SK-N-MC (cell line): ENCODE results near the gene DLD.

Experiments used
- DNase-seq: peaks from one replicate; pipeline ENCODE4 v3.0.0-alpha.2; 2011; ENCODE audit warnings: low read depth, low spot score
- H3K27ac ChIP-seq: fragments of 200-600 bp; sonication (generic); 2 replicates; pipeline ENCODE4 v1.5.1; 2016; ENCODE audit warnings: mixed run types
- H3K36me3 ChIP-seq: fragments of 200-600 bp; sonication (generic); 2 replicates; pipeline ENCODE4 v1.6.1; 2017; ENCODE audit warnings: antibody characterized with exemption, low read length, mixed read lengths; ENCODE audit not compliant: insufficient read depth
- H3K4me3 ChIP-seq: fragments of 200-600 bp; sonication (generic); 2 replicates; pipeline ENCODE4 v1.5.1; 2016
- H3K9ac ChIP-seq: fragments of 200-600 bp; sonication (generic); 2 replicates; pipeline ENCODE4 v1.8.0; 2017; ENCODE audit warnings: mixed run types, mixed read lengths; ENCODE audit not compliant: insufficient read length
- H3K9me3 ChIP-seq: fragments of 200-600 bp; sonication (generic); 2 replicates; pipeline ENCODE4 v1.6.1; 2017; ENCODE audit warnings: low read depth, mild to moderate bottlenecking, antibody characterized with exemption, low read length, moderate library complexity, mixed read lengths
- EZH2 ChIP-seq: fragments of 200-600 bp; sonication (generic); IDR thresholded peaks from one replicate; pipeline ENCODE4 v1.6.1; 2017; ENCODE audit warnings: antibody characterized with exemption
- FOXP2 ChIP-seq: optimal IDR thresholded peaks from 2 replicates; pipeline ENCODE3; 2011; ENCODE audit warnings: mild to moderate bottlenecking, moderate library complexity; ENCODE audit not compliant: insufficient read depth; ENCODE audit errors: extremely low read length, control extremely low read depth
- POLR2AphosphoS5 ChIP-seq: IDR thresholded peaks from 2 replicates; pipeline ENCODE4 v1.6.1; 2012; ENCODE audit warnings: mild to moderate bottlenecking, low read depth, low read length, borderline replicate concordance

DLD gene

DNA sequence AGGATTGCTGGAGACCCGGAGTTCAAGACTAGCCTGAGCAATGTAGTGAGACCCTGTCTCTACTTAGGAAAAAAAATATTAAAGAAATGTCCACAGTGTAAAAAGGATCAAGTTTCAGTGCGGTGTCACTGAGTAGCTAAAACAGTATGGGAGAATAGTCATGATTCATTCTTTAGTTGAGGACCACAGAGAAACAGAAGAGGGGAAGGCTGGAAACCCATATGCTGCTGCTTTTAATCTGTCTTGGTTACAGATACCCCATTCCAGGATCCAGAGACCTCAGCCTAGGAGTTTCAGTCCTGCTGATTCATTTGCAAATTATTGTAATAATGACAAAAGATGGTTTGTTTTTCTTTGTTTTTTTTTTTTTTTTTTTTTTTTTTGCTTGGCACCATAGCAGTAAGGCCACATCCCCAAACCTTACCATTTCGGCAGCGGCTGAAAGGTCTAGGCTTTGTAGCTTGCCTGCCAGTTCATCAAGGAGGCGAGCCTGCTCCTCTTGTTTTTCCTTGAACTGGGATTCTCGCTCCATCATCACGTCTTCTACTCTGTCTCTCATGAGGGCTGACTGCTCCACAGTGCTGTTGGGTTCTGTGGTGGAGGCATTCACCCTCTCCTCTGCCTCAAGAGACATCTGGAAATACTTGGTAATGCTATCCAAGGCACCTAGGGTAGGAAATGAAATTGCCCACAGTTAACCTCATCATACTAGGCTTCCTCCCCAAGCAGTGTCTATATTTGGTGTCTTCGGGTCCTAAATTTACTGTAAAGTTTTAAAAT, 44.2 kb downstream of the DLD start:
- Histone ChIP-seq H3K27ac (peak overlapping the region; percentile 59; the same call in 1 of the 2 replicates), H3K9me3 (no peaks in the 10 kb centered on the region), H3K36me3 (peaks cover 93% of the 10 kb centered on the region), H3K9ac (no peak overlapping the region), H3K4me3 (no peak overlapping the region)
- no peak for TF ChIP-seq EZH2
- TF ChIP-seq POLR2AphosphoS5 = 0 out of 2 replicates have a peak, but pooled peaks have one; percentile 13
- DNase-seq = no peak

DNA sequence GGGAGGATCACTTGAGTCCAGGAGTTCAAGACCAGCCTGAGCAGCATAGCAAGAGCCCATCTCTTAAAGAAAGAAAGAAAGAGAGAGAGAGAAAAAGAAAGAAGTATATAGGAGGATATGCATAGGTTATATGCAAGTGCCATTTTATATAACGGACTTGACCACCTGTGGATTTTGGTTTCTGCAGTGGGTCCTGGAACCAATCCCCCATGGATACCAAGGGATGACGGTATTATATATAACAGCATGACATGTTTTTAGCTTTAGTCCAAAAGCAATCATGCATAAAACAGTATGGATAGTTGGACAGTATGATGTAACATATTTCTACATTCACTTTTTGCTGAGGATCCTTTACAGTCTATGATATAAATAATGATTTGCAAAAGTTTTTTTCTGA, 45.3 kb downstream of the DLD start:
- no peaks in the 10 kb centered on the region for H3K9me3 ChIP-seq
- H3K36me3 ChIP-seq = peaks cover 93% of the 10 kb centered on the region
- no peak overlapping the region for H3K4me3 ChIP-seq
- no peak overlapping the region for H3K9ac ChIP-seq
- DNase-seq = no peak
- peak overlapping the region; percentile 59 for H3K27ac ChIP-seq
- TF ChIP-seq FOXP2 = no peak
- TF ChIP-seq POLR2AphosphoS5 = no peak
- no peak for TF ChIP-seq EZH2

DNA sequence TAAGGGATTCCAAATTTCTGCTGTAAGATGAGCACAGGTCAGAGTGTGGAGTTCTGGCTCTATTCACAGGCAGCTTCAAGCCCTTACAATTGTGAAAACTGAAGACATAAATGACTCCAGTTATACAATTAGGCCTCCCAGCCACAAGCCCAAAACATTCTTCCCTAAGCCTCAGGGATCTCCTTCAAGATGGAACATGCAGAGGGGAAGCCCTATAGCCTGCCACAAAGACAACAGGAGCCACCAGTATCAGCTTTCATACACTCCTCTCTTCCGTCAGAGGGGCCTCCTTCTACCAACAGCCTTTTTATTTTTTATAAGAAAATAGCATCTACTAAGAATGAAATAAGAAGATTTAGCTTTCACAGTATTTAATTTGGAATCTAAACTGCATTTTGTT, 46.5 kb downstream of the DLD start:
- H3K4me3 ChIP-seq = no peak overlapping the region
- no peak for TF ChIP-seq EZH2
- TF ChIP-seq POLR2AphosphoS5 = no peak
- no peak for TF ChIP-seq FOXP2
- no peak overlapping the region for H3K9ac ChIP-seq
- no peak for DNase-seq
- H3K9me3 ChIP-seq = no peaks in the 10 kb centered on the region
- peaks cover 88% of the 10 kb centered on the region for H3K36me3 ChIP-seq
- peak overlapping the region; percentile 59 for H3K27ac ChIP-seq

DNA sequence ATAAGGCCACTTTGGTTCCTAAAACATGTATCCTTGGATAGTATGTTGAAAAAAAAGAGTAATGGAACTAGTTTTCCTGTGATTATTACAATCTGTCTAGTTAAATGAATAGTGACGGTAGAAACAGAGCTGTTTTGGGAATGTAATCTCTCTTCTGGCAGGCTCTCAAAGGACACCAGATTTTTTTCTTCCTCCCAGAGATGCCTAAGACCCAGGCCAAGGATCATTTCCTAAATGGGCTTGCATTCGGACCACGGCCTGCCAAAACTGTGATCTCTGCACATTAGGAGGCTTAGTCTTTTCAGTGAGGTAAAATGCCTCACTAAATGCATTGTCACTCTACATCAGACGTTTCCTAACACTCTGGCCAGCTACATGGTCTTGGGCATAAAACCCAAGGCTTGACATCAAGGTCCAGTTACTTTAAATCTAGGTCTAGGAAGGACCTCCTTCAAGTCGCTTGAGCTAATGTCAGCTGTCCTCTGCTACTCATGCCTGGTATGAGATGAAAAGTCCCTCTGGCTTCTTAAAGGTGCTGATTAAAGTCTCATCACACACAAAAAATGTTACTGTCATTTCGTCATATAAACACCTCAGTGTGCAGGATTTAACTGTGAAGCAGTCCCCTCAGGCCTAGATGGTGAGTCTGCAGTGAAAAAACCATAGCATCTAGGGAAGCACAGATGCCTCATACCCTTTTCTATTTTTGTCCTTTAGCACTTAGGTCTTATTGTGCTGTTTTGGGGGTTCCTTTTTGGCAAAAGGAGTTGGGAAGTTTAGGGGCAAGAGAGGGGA, 47.7 kb downstream of the DLD start:
- Histone ChIP-seq H3K27ac (peak overlapping the region; percentile 59), H3K9me3 (no peaks in the 10 kb centered on the region), H3K36me3 (peaks cover 90% of the 10 kb centered on the region), H3K4me3 (no peak overlapping the region), H3K9ac (no peak overlapping the region)
- TF ChIP-seq FOXP2 = no peak
- TF ChIP-seq POLR2AphosphoS5 = no peak
- TF ChIP-seq EZH2 = no peak
- no peak for DNase-seq

DNA sequence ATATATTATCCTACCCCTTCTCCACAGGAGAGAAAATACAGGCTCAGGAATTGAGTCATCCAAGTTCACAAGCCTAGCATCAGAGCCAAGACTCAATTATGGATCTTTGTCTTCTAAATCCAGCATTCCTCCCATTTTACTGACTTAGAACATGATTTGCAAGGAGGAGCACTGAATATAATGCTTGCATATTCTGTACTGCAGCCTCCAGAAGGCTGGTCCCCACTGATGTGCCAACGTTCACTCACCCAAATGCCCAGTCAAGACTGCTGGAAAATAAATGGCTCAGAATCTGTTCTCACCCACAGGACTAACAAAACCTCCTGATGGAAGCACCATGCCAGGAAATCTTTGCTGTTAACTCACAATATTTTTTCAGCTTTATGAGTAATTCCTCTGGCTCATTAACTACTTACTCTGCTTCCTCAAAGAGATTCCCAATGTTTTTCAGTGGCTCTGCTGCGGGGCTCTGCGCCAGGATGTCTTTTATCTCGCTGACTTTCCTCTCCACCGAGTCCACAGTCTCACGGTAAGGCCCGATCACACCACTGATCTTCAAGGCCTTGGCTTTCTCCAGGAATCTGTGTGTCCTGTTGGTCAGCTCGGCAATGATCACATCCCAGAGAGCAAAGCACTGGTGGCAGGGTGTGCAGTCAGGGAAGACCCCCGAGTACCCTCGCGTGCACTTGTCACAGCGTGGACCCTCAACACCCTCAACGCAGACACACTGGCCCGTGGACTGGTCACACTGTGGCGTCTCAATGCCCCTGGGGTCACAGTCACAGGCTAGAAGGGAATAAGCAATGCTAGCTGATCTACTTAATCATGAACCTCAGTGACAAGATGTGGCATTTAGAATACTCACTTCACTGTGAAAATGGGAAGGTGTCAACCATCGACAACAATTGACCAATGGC, 48.8 kb downstream of the DLD start:
- Histone ChIP-seq H3K9me3 (no peaks in the 10 kb centered on the region), H3K4me3 (no peak overlapping the region), H3K9ac (no peak overlapping the region), H3K36me3 (peaks cover 90% of the 10 kb centered on the region), H3K27ac (0 out of 2 replicates have a peak overlapping the region, but pooled peaks have one; percentile 4)
- TF ChIP-seq EZH2 (no peak), POLR2AphosphoS5 (no peak), FOXP2 (no peak)
- DNase-seq = no peak

DNA sequence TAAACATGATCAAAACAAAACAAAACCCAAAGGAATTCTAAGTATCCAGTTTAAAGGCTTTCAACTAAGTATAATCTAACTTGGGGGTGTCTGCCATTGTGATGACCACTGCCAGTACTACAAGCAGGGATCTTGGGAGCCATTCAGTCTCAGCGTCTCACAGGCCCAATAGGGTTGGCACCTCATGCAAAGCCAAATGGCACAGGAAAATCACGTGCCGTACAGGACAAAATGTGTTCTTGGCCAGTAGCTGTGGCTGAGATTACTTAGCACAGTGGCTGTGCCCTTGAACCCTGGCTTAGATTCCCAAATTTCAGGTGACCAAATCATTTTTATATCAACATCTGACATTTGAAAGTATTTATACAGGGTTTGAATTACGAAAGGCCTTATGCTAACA, 50.0 kb downstream of the DLD start:
- DNase-seq = no peak
- Histone ChIP-seq H3K27ac (no peak overlapping the region), H3K9me3 (no peaks in the 10 kb centered on the region), H3K36me3 (peaks cover 90% of the 10 kb centered on the region), H3K9ac (no peak overlapping the region), H3K4me3 (no peak overlapping the region)
- no peak for TF ChIP-seq EZH2
- no peak; the same call in 1 of the 2 replicates for TF ChIP-seq POLR2AphosphoS5
- TF ChIP-seq FOXP2 = no peak

GRCh38 chr7:107943018-107943417, 52.0 kb downstream of the DLD start:
- TF ChIP-seq EZH2 (no peak), POLR2AphosphoS5 (no peak), FOXP2 (no peak)
- H3K36me3 ChIP-seq = peaks cover 90% of the 10 kb centered on the region

DNA sequence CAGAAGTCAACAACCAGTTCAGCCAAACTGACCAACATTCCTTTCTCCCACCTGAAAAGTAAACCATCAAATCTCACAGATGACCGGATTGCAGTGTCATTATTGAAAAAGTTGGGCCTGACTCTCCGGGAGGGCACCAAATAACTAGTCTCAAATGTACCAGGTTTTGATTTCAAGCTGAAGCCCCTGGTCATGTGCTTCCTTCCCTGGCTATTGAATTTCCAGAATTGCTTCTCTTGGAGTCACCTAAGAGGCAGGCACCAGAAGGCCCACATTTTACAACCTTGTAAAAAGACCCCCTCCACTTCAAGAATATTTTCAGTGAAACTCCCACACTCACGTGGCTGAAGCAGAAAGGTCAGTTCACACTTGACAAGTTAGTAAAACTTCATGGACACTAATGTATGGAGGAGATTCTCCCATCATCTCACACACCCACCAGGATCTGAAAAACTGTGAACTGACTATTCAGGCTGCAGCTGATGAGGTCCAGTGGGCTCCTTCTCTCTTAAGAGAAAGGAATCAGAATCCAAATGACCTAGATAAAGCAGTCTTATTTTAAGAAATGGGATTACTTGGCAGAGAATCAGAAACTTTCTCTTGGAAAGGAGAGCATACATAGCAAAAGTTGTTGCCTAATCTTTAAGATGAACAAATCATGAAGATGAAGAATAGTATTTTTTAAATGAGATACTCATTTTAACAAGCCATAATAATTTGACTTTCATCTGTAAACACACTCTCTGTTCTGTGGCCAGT, 53.6 kb downstream of the DLD start:
- DNase-seq = no peak
- Histone ChIP-seq H3K4me3 (no peak overlapping the region), H3K36me3 (peaks cover 94% of the 10 kb centered on the region), H3K27ac (no peak overlapping the region), H3K9me3 (no peaks in the 10 kb centered on the region), H3K9ac (no peak overlapping the region)
- TF ChIP-seq POLR2AphosphoS5 (no peak), EZH2 (no peak), FOXP2 (no peak)

More at GRCh38 chr7:107943018-107943417, 52.0 kb downstream of the DLD start:
- no peak overlapping the region for H3K4me3 ChIP-seq
- H3K9ac ChIP-seq = no peak overlapping the region
- no peak for DNase-seq
- no peak overlapping the region for H3K27ac ChIP-seq
- H3K9me3 ChIP-seq = no peaks in the 10 kb centered on the region
